NCI-H526 treated with DMSO at 0.1 percent for 48 hours (cell line): ENCODE results near the gene PCBP2.
A peak's percentile ranks its signal among the peaks of the same experiment; 100 is the strongest.
"Not testable (repeated sequence)": the region's sequence is repeated elsewhere in the genome, so short reads cannot be mapped to it uniquely, and the experiment has no call there.

Source experiments
- DNase-seq: peaks from one replicate; lab custom pipeline; 2025; lab: John Stamatoyannopoulos, UW

PCBP2 gene

GRCh38 chr12:53472056-53472582 is 20.2 kb downstream of the PCBP2 start:
- DNase-seq = no peak

GRCh38 chr12:53474077-53474476 is 22.2 kb downstream of the PCBP2 start:
- DNase-seq = no peak

GRCh38 chr12:53474819-53475218 is 22.9 kb downstream of the PCBP2 start:
- no peak for DNase-seq

- DNase-seq = no peak
Observed at GRCh38 chr12:53476769-53477209, 24.9 kb downstream of the PCBP2 start.

GRCh38 chr12:53478865-53479264 is 27.0 kb downstream of the PCBP2 start:
- DNase-seq = no peak

GRCh38 chr12:53479331-53479730 is 27.4 kb downstream of the PCBP2 start:
- DNase-seq = no peak

- no peak for DNase-seq
Observed at GRCh38 chr12:53480491-53481442, 28.9 kb downstream of the PCBP2 start.

- not testable (repeated sequence) for DNase-seq
Observed at GRCh38 chr12:53481458-53481857, 29.6 kb downstream of the PCBP2 start.

GRCh38 chr12:53481939-53482586 is 30.2 kb downstream of the PCBP2 start:
- no peak for DNase-seq

GRCh38 chr12:53482626-53483168 is 30.8 kb downstream of the PCBP2 start:
- no peak for DNase-seq

GRCh38 chr12:53483225-53483978 is 31.5 kb downstream of the PCBP2 start:
- DNase-seq = no peak

- DNase-seq = no peak
Observed at GRCh38 chr12:53483979-53484377, 32.1 kb downstream of the PCBP2 start.

GRCh38 chr12:53484686-53485575 is 33.0 kb downstream of the PCBP2 start:
- DNase-seq = no peak

GRCh38 chr12:53485955-53486735 is 34.2 kb downstream of the PCBP2 start:
- DNase-seq = no peak

- DNase-seq = no peak
Observed at GRCh38 chr12:53486736-53487487, 35.0 kb downstream of the PCBP2 start.

GRCh38 chr12:53489242-53489864 is 37.5 kb downstream of the PCBP2 start:
- DNase-seq = no peak

- no peak for DNase-seq
Observed at GRCh38 chr12:53492188-53492587, 40.3 kb downstream of the PCBP2 start.

GRCh38 chr12:53492830-53493609 is 41.1 kb downstream of the PCBP2 start:
- DNase-seq = peak; percentile 70
